H9 (cell line): ENCODE data around the gene KPNA1. TPM values are rescaled to one million over a fixed set of nuclear protein-coding genes. Genes with fewer than 3 reads are reported as not detected.

ENCODE experiments used
- DNase-seq: peaks from one replicate; pipeline ENCODE4 v3.0.0-alpha.2; 2017
- H2AFZ ChIP-seq: one replicate; pipeline ENCODE4 v1.6.1; 2013; ENCODE audit warnings: mild to moderate bottlenecking, low read length, control low read depth, moderate library complexity
- H2AK5ac ChIP-seq: 2 replicates; pipeline ENCODE4 v1.6.1; 2013; ENCODE audit warnings: low read length, control low read depth, mixed read lengths; ENCODE audit not compliant: insufficient read length
- H2BK120ac ChIP-seq: one replicate; pipeline ENCODE4 v1.6.1; 2013; ENCODE audit warnings: low read depth, mild to moderate bottlenecking, low read length, control low read depth, inconsistent platforms; ENCODE audit not compliant: poor library complexity, severe bottlenecking
- H2BK12ac ChIP-seq: 2 replicates; pipeline ENCODE4 v1.6.1; 2013; ENCODE audit warnings: low read length, control low read depth, mixed read lengths, low read depth; ENCODE audit not compliant: insufficient read length
- H2BK15ac ChIP-seq: 2 replicates; pipeline ENCODE4 v1.6.1; 2013; ENCODE audit warnings: low read depth, low read length, control low read depth
- H2BK20ac ChIP-seq: one replicate; pipeline ENCODE4 v1.6.1; 2013; ENCODE audit warnings: low read depth, mild to moderate bottlenecking, low read length, control low read depth, inconsistent platforms; ENCODE audit not compliant: poor library complexity, severe bottlenecking
- H2BK5ac ChIP-seq: 2 replicates; pipeline ENCODE4 v1.6.1; 2013; ENCODE audit warnings: low read length, control low read depth, mixed read lengths; ENCODE audit not compliant: insufficient read length
- H3K14ac ChIP-seq: 2 replicates; pipeline ENCODE4 v1.6.1; 2013; ENCODE audit warnings: low read length, control low read depth; ENCODE audit not compliant: insufficient read depth
- H3K18ac ChIP-seq: 2 replicates; pipeline ENCODE4 v1.6.1; 2013; ENCODE audit warnings: low read depth, mild to moderate bottlenecking, mixed read lengths, low read length, control low read depth; ENCODE audit not compliant: insufficient read length
- H3K23ac ChIP-seq: 2 replicates; pipeline ENCODE4 v1.6.1; 2013; ENCODE audit warnings: low read length, control low read depth, mixed read lengths, low read depth; ENCODE audit not compliant: insufficient read length
- H3K23me2 ChIP-seq: 2 replicates; pipeline ENCODE4 v1.6.1; 2013; ENCODE audit warnings: low read depth, mild to moderate bottlenecking, mixed read lengths, low read length, control low read depth; ENCODE audit not compliant: insufficient read length, poor library complexity, severe bottlenecking
- H3K27ac ChIP-seq: 2 replicates; pipeline ENCODE4 v1.5.1; 2013; ENCODE audit warnings: low read length, control low read depth, mixed read lengths, low read depth; ENCODE audit not compliant: insufficient read length
- H3K27me3 ChIP-seq: 2 replicates; pipeline ENCODE4 v1.6.1; 2013; ENCODE audit warnings: low read length, control low read depth, inconsistent platforms; ENCODE audit not compliant: insufficient read depth
- H3K4ac ChIP-seq: 2 replicates; pipeline ENCODE4 v1.6.1; 2013; ENCODE audit warnings: low read depth, mild to moderate bottlenecking, control low read depth, inconsistent platforms, low read length, moderate library complexity
- H3K4me1 ChIP-seq: 2 replicates; pipeline ENCODE4 v1.6.1; 2013; ENCODE audit warnings: low read length, control low read depth, inconsistent platforms; ENCODE audit not compliant: insufficient read depth
- H3K4me2 ChIP-seq: 2 replicates; pipeline ENCODE4 v1.6.1; 2013; ENCODE audit warnings: low read length, control low read depth, mixed read lengths; ENCODE audit not compliant: insufficient read length, insufficient read depth
- H3K56ac ChIP-seq: 2 replicates; pipeline ENCODE4 v1.6.1; 2013; ENCODE audit warnings: low read depth, mild to moderate bottlenecking, mixed read lengths, low read length, control low read depth; ENCODE audit not compliant: insufficient read length
- H3K79me1 ChIP-seq: 2 replicates; pipeline ENCODE4 v1.6.1; 2013; ENCODE audit warnings: low read depth, mild to moderate bottlenecking, moderate library complexity, low read length, control low read depth, inconsistent platforms; ENCODE audit not compliant: insufficient read depth, poor library complexity, severe bottlenecking
- H3K79me2 ChIP-seq: 2 replicates; pipeline ENCODE4 v1.6.1; 2013; ENCODE audit warnings: low read length, control low read depth, inconsistent platforms; ENCODE audit not compliant: insufficient read depth
- H3K9ac ChIP-seq: 2 replicates; pipeline ENCODE4 v1.6.1; 2013; ENCODE audit warnings: low read length, control low read depth, mixed read lengths; ENCODE audit not compliant: insufficient read length; ENCODE audit errors: extremely low read depth
- H3K9me3 ChIP-seq: one replicate; pipeline ENCODE4 v1.6.1; 2013; ENCODE audit warnings: low read depth, low read length, inconsistent platforms; ENCODE audit not compliant: control insufficient read depth
- H3T11ph ChIP-seq: one replicate; pipeline ENCODE4 v1.6.1; 2013; ENCODE audit warnings: mild to moderate bottlenecking, low read length, control low read depth, inconsistent platforms
- H4K20me1 ChIP-seq: one replicate; pipeline ENCODE4 v1.6.1; 2013; ENCODE audit not compliant: control insufficient read depth, insufficient read length, insufficient read depth
- H4K5ac ChIP-seq: 2 replicates; pipeline ENCODE4 v1.6.1; 2013; ENCODE audit warnings: low read depth, mild to moderate bottlenecking, mixed read lengths, low read length, control low read depth; ENCODE audit not compliant: insufficient read length
- H4K8ac ChIP-seq: replicated peaks from 2 replicates; pipeline ENCODE4 v1.6.1; 2013; ENCODE audit warnings: low read length, control low read depth, mixed read lengths, low read depth; ENCODE audit not compliant: insufficient read length
- H4K91ac ChIP-seq: 2 replicates; pipeline ENCODE4 v1.6.1; 2013; ENCODE audit warnings: low read depth, mild to moderate bottlenecking, moderate library complexity, mixed read lengths, low read length, control low read depth; ENCODE audit not compliant: insufficient read length
- H3K27ac Mint-ChIP-seq, 3 experiments: 2 replicates in 2 of 3; 3 replicates in 1 of 3; pipeline ENCODE4 v1.8.0; 2020 to 2021; ENCODE audit warnings: mixed read lengths in 3 of 3, mild to moderate bottlenecking in 1 of 3, moderate library complexity in 1 of 3
- H3K27me3 Mint-ChIP-seq: 2 replicates; pipeline ENCODE4 v1.8.0; 2021; ENCODE audit warnings: low read depth, mild to moderate bottlenecking, moderate library complexity, mixed read lengths
- H3K36me3 Mint-ChIP-seq, 3 experiments: 2 replicates in 2 of 3; 3 replicates in 1 of 3; pipeline ENCODE4 v1.8.0; 2020 to 2021; ENCODE audit warnings: low read depth in 3 of 3, mixed read lengths in 3 of 3; ENCODE audit not compliant: insufficient read depth in 1 of 3
- H3K4me1 Mint-ChIP-seq, 2 experiments: 2 replicates each; pipeline ENCODE4 v1.8.0; 2020; ENCODE audit warnings: mixed read lengths in 2 of 2
- H3K4me3 Mint-ChIP-seq, 2 experiments: 2 replicates in 1 of 2; 3 replicates in 1 of 2; pipeline ENCODE4 v1.8.0; 2020 to 2021; ENCODE audit warnings: mild to moderate bottlenecking in 2 of 2, mixed read lengths in 2 of 2, moderate library complexity in 1 of 2
- H3K9me3 Mint-ChIP-seq, 2 experiments: 2 replicates in 1 of 2; 3 replicates in 1 of 2; pipeline ENCODE4 v1.8.0; 2020; ENCODE audit warnings: mild to moderate bottlenecking in 2 of 2, mixed read lengths in 2 of 2, moderate library complexity in 1 of 2
- CTCF ChIP-seq: fragments of 200-600 bp; sonication (generic); conservative IDR thresholded peaks from 3 replicates; pipeline ENCODE4 v1.8.0; 2021; ENCODE audit warnings: antibody characterized with exemption, mild to moderate bottlenecking
- WGBS: extraction: QIAGEN DNeasy Blood & Tissue Kit; methylation state at CpG from one replicate; pipeline ENCODE4 v1.1.7; 2013; ENCODE audit warnings: missing lambda C conversion rate, low lambda C conversion rate, mixed read lengths; ENCODE audit not compliant: insufficient read length; ENCODE audit errors: extremely low coverage; 5-methylcytosine and 5-hydroxymethylcytosine counted together
- total RNA-seq: library from RNA; stranded (reverse); gene quantifications from 2 replicates; pipeline ENCODE4 v1.2.1, GENCODE V29; 2021

The KPNA1 gene
- total RNA-seq, 1 experiment from 2014 or later = 71.7 TPM

- no peaks in the 10 kb centered on the region for H4K20me1 ChIP-seq
- H3K9ac ChIP-seq = no peak overlapping the region
- WGBS = no CpG with 5 or more reads among the region's 6 CpGs
- TF ChIP-seq CTCF = no peak
- no peak overlapping the region for H4K8ac ChIP-seq
- no peak overlapping the region for H2BK15ac ChIP-seq
- no peaks in the 10 kb centered on the region for H3K79me2 ChIP-seq
- H3K14ac ChIP-seq = no peak overlapping the region
- H3K27me3 Mint-ChIP-seq = no peaks in the 10 kb centered on the region
- H2BK20ac ChIP-seq = no peak overlapping the region
- no peak overlapping the region for H2BK120ac ChIP-seq
- H3T11ph ChIP-seq = no peak overlapping the region
- H2AFZ ChIP-seq = no peak overlapping the region
- H2BK5ac ChIP-seq = no peak overlapping the region
- no peaks in the 10 kb centered on the region for H3K9me3 Mint-ChIP-seq
- H3K36me3 Mint-ChIP-seq = no peaks in the 10 kb centered on the region; a peak in 1 of 7 replicates
- no peak overlapping the region for H2BK12ac ChIP-seq
- H3K27ac Mint-ChIP-seq = peak overlapping the region in 1 of 3 experiments; percentile 75; a peak in 3 of 7 replicates
- H3K9me3 ChIP-seq = no peaks in the 10 kb centered on the region
- H3K23ac ChIP-seq = no peak overlapping the region
- H3K4me2 ChIP-seq = no peak overlapping the region
- no peak overlapping the region for H4K91ac ChIP-seq
- H3K4me1 ChIP-seq = peaks cover 3% of the 10 kb centered on the region; the same call in 1 of the 2 replicates
- no peak for DNase-seq
- peaks cover 28 to 29% of the 10 kb centered on the region in 2 experiments for H3K4me1 Mint-ChIP-seq
- no peak overlapping the region for H3K18ac ChIP-seq
- H3K79me1 ChIP-seq = no peaks in the 10 kb centered on the region
- H2AK5ac ChIP-seq = no peak overlapping the region
- no peak overlapping the region for H3K27ac ChIP-seq
- no peak overlapping the region for H4K5ac ChIP-seq
- H3K23me2 ChIP-seq = no peaks in the 10 kb centered on the region
- H3K4ac ChIP-seq = no peak overlapping the region
- no peak overlapping the region for H3K56ac ChIP-seq
- peak overlapping the region; percentile 13 to 47; a peak in 2 of 5 replicates for H3K4me3 Mint-ChIP-seq
- H3K27me3 ChIP-seq = no peaks in the 10 kb centered on the region
These were observed 21.4 kb upstream of the KPNA1 start for GRCh38 chr3:122535964-122536631.
